NCI-H510A (cell line): ENCODE data around the gene ATXN1.
"Not testable (repeated sequence)": the region's sequence is repeated elsewhere in the genome, so short reads cannot be mapped to it uniquely, and the experiment has no call there.

Experiments
- DNase-seq: peaks from one replicate; lab custom pipeline; 2025; lab: John Stamatoyannopoulos, UW

ATXN1 gene

GRCh38 chr6:16570946-16571345, 190.3 kb downstream of the ATXN1 start:
- DNase-seq, result no peak

GRCh38 chr6:16570221-16570553, 191.1 kb downstream of the ATXN1 start:
- DNase-seq, result no peak

GRCh38 chr6:16568128-16568527, 193.1 kb downstream of the ATXN1 start:
- no peak for DNase-seq

GRCh38 chr6:16567071-16567470, 194.2 kb downstream of the ATXN1 start:
- DNase-seq, result no peak

DNA sequence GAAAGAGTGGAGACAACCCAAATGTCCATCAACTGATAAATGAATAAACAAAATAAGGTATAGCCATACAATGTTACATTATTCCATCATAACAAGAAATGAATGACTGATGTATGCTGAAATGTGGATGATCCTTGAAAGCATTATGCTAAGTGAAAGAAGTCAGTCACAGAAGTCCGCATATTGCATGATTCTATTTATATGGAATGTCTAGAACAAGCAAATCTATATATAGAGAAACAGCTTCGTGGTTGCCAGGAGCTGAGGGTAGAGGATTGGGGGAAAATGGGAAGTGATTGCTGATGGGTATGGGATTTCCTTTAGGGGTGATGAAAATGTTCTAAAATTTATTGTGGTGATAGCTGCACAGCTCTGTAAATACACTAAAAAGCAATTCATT, 196.8 kb downstream of the ATXN1 start:
- no peak for DNase-seq

- DNase-seq, result no peak
Measured at GRCh38 chr6:16563628-16564240, 197.5 kb downstream of the ATXN1 start.

GRCh38 chr6:16562498-16562897, 198.8 kb downstream of the ATXN1 start:
- no peak for DNase-seq

DNA sequence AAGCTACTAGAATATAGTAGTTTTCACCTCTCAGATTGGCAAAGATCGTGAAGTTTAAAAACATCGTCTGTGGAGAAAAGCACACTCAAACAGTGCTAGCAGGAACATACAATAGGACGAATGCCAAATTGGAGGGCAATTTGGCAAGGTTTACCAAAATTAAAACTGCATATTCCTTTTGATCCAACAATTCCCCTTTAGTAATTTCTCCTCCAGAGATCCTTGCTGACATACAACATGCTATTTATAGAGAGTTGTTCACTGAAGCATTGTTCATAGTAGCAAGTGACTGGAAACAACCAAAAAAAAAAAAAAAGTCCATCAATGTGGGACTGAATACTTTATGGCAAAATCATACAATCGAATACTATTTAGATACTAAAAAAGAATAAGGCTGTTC, 202.2 kb downstream of the ATXN1 start:
- no peak for DNase-seq

- no peak for DNase-seq
Measured at GRCh38 chr6:16555550-16555949, 205.7 kb downstream of the ATXN1 start.

- DNase-seq, result no peak
Measured at GRCh38 chr6:16553531-16553930, 207.7 kb downstream of the ATXN1 start.

GRCh38 chr6:16551466-16551865, 209.8 kb downstream of the ATXN1 start:
- no peak for DNase-seq

DNA sequence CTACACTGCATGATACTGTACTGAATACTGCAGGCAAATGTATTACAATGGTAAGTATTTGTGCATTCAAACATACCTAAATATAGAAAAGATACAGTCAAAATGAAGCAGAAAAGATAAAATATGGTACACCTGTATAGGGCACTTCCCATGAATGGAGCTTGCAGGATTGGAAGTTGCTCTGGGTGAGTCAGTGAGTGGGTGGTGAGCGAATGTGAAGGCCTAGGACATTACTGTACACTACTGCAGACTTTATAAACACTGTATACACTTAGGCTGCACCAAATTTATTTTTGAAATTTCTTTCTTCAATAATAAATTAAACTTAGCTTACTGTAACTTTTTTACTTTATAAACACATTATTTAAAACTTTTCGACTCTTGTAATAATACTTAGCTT, 213.1 kb downstream of the ATXN1 start:
- no peak for DNase-seq

- no peak for DNase-seq
Measured at GRCh38 chr6:16547587-16547986, 213.7 kb downstream of the ATXN1 start.

- no peak for DNase-seq
Measured at GRCh38 chr6:16546861-16547260, 214.4 kb downstream of the ATXN1 start.

DNA sequence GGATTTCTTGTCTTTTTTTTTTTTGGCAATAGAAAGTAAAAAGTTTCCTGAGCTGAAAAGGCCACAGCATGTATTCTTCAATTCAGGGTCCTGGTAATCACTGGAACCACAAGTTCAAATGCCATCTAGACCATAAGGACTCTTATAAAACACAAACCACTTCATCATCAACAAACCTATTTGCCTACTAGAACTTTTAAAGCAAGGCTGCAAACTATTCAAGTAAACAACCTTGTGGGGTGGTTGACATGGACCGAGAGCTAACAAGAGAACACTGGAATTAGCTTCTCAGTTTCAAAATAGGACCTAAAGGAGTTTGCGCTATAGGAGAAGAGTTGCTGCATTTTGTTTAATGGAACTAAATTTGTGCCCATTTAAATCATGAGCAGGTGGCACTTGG, 215.9 kb downstream of the ATXN1 start:
- no peak for DNase-seq

- DNase-seq, result no peak
Measured at GRCh38 chr6:16544521-16544920, 216.7 kb downstream of the ATXN1 start.

GRCh38 chr6:16544006-16544405, 217.3 kb downstream of the ATXN1 start:
- DNase-seq, result no peak

DNA sequence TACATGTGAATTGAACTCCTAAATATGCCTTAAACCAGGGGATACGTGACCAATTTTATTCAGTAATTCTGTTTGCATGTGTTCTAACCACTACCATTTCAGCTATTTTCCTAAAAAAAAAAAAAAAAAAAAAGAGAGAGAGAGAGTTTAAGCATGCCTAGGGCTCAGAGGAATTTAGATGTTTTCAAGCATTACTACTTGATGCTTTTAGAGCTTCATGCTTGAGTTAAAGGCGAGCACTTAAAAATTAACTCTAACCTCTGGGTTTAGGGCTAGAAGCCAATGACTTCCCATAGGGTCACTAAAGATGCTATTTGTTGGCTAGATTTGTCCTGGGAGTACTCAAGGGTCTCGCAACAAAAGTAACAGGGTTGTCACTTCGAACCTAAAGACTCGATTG, 217.7 kb downstream of the ATXN1 start:
- no peak for DNase-seq

DNA sequence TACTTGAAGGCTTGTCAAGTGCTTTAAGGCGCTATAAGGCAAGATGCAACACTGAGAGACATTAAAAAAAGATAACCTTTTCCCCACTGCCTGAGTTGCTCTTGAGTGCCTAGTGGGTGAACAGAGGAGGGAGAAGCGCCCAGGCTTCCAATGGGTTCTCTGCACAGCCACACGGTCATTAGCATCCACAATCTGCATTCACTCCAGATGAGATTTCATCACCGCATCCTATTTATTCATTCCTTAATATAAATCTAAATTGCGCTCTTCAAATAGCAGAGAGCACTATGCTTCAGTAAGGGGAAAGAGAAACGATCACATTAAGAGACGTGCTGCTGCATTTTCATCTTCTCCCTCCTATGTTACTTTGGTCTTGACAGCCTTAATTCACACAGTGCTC, 219.2 kb downstream of the ATXN1 start:
- DNase-seq, result no peak

DNA sequence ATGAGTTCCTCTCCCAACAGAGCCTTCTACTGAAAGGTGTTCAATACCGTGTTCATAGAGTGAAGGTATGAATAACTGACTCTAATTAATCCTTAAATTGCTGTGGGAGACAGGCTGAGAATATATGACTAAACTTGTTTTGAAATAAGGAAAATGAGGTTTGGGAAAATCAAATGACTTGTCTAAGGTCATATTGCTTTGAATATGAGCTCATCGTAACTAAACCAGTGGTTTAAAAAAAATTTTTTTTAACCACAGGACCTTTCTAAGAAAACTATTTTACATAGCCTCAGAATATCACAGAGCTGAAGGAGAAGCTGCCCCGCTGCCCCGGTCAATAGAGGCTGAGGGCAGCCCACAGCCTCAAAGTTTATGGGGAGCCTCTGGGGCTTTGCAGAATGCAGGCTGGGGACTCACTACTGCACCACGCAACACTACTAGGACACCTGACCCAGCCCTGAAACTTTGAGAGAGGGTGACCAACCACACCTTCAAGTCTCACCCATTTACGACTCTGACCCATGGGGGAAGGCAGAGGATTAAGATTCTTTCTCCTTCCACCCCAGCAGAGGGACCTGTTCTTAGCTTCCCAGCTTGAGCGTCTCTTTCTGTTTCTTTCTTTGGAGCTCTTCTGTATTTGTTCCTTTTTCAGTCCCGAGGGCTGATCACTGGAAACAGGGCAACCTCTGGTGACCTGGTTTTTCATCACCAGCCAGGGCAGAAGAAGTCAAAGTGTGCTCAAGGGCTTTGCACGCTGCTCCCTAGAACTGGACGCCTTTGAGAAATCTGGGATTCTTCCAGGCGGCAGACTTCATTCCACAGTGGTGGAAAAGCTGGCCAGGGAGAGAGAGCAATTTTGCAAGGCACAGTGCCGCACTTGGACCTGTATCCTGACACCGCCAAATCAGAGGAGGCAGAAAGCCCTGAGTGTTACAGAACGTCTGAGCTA, 220.2 kb downstream of the ATXN1 start:
- DNase-seq, result no peak

- not testable (repeated sequence) for DNase-seq
Measured at GRCh38 chr6:16540383-16540782, 220.9 kb downstream of the ATXN1 start.

DNA sequence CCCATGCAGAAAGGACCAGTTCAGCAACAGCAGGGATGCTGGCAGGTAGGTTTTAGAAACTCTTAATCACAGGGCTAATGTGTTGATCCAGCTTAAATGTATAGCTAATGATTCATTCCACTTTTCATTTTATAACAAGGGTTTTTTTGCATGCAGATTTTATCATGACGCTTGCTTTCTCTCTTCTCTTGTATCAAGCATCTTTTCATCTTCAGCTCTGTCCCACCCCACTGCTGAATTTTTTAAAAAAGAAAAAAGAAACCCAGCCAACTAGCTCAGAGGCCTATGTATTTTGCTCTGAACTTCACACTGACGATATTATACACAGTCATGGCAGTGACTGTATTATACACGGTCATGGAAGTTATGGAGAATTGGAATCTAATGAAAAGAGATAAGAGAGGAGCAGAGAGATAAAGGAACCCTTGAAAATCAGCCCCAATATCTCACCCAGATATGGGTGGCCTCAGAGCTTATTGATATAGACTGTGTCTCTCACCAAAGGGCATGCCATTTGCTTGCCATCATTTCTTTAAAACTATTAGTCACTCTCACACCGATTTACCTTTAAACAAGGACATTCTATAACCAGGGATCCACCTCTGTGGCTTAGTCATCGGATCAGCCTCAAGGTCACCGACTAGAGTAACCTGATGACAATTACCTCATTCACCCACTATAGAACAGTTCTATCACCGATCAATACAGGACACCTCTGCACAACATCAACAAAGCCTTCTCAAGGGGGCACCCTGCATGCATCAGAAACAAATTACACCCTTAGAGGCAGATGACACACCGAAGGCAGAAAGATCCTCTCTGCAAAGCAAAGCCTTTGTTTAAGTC, 222.0 kb downstream of the ATXN1 start:
- DNase-seq, result no peak

DNA sequence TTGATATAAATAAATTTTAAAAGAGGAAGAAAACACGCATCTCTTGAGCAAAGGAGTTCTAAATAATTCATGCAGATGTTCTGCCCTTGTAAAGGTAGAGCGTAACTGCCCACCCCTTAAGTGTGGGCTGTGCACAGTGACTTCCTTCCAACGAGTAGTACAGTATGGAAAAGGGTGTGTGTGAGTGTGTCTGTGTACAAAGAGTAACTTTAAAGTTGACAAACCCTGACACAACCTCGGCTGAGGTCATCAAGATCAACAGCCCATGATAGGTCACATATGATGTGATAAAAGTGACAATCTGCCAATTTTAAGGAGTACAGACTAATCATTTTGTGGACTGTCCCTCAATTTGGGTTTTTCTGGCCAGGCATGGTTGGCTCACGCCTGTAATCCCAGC, 225.7 kb downstream of the ATXN1 start:
- DNase-seq, result no peak
